ENCODE results near the gene PRSS56. TPM values are rescaled to one million over a fixed set of nuclear protein-coding genes. Genes with fewer than 3 reads are reported as not detected.

Gene PRSS56
- total and polyA plus RNA-seq, 2 of the 8 experiments (the other 6 are each of a cell fraction or from before 2014, with no cell fraction given): 0.03 TPM; not detected in 1

GRCh38 chr2:232482301-232483238, 37.6 kb upstream of the PRSS56 start:
- DNase-seq (ENCODE audit: low read depth in 1 of 2, low spot score in 2 of 2): no peak
- Histone ChIP-seq H2AK5ac (ENCODE audit: low read depth, low read length) (no peak overlapping the region), H4K91ac (replicated peaks; ENCODE audit: insufficient read length, low read length) (no peak overlapping the region), H3K23me2 (ENCODE audit: low read depth, low read length) (peaks cover 8% of the 10 kb centered on the region; the same call in 1 of the 2 replicates), H3K56ac (replicated peaks; ENCODE audit: insufficient read length, low read depth, low read length) (no peak overlapping the region), H3K36me3 (ENCODE audit: control insufficient read depth in 2 of 4, insufficient read depth in 4 of 4, low read length in 3 of 4) (peaks cover 0 to 11% (median 0%) of the 10 kb centered on the region in 4 experiments; a peak in 1 of 8 replicates), H3K27ac (ENCODE audit: low read depth, low read length) (no peak overlapping the region), H2BK12ac (ENCODE audit: low read depth, low read length) (no peak overlapping the region), H3K79me2 (ENCODE audit: control insufficient read depth in 1 of 2, insufficient read depth in 2 of 2, low read length in 2 of 2) (no peaks in the 10 kb centered on the region), H2BK15ac (ENCODE audit: low read length) (no peak overlapping the region), H4K8ac (ENCODE audit: extremely low read depth, insufficient read depth, low read length) (peak overlapping the region; percentile 79; the same call in 1 of the 2 replicates), H3K4me1 (replicated peaks in 1 of 4; ENCODE audit: control insufficient read depth in 3 of 4, insufficient read depth in 4 of 4, low read length in 3 of 4) (peaks cover 0 to 17% (median 7%) of the 10 kb centered on the region in 4 experiments; a peak in 5 of 7 replicates), H3K18ac (ENCODE audit: extremely low read depth, low read length) (no peak overlapping the region), H2AFZ (ENCODE audit: low read length) (no peak overlapping the region), H3K14ac (ENCODE audit: insufficient read length) (no peak overlapping the region), H2BK20ac (ENCODE audit: low read length) (no peak overlapping the region), H3K9ac (replicated peaks in 1 of 4; ENCODE audit: extremely low read depth in 1 of 4, low read depth in 3 of 4, low read length in 3 of 4) (no peak overlapping the region), H2BK5ac (ENCODE audit: low read depth, low read length) (no peak overlapping the region), H2BK120ac (replicated peaks; ENCODE audit: low read depth, low read length) (no peak overlapping the region), H3K23ac (ENCODE audit: insufficient read length) (no peak overlapping the region), H3K4me3 (ENCODE audit: extremely low read depth in 1 of 4, insufficient read depth in 2 of 4, low read depth in 3 of 4, low read length in 4 of 4) (no peak overlapping the region), H3K79me1 (ENCODE audit: low read depth, low read length) (no peaks in the 10 kb centered on the region), H3K9me3 (ENCODE audit: insufficient read depth in 2 of 2, low read depth in 1 of 2, low read length in 1 of 2) (no peaks in the 10 kb centered on the region; a peak in 1 of 4 replicates), H4K5ac (ENCODE audit: insufficient read length, low read depth, low read length) (no peak overlapping the region), H3K4ac (replicated peaks; ENCODE audit: insufficient read length, low read depth, low read length) (no peak overlapping the region), H3K4me2 (ENCODE audit: insufficient read depth in 1 of 2, low read depth in 2 of 2, low read length in 2 of 2) (no peak overlapping the region), H4K20me1 (replicated peaks in 1 of 2; ENCODE audit: control insufficient read depth in 1 of 2, insufficient read depth in 2 of 2, low read length in 2 of 2) (peaks cover 4 to 13% of the 10 kb centered on the region in 2 experiments), H3K27me3 (replicated peaks in 1 of 4; ENCODE audit: control insufficient read depth in 3 of 4, extremely low read depth in 1 of 4, insufficient read depth in 3 of 4, low read length in 3 of 4) (peaks cover 35 to 41% (median 36%) of the 10 kb centered on the region in 4 experiments)
- WGBS, 2 experiments (ENCODE audit: extremely low coverage in 1 of 2, insufficient coverage in 1 of 2, insufficient read length in 1 of 2, insufficient replicate concordance in 2 of 2, low coverage in 1 of 2, low lambda C conversion rate in 2 of 2, missing lambda C conversion rate in 1 of 2): 92% methylated on average over 29 of the region's 31 CpGs; no CpG with 5 or more reads in 1 of the 2 experiments
- ChIA-PET CTCF (ENCODE audit: partially characterized antibody) (interaction anchor here (0.5 to 4.5 kb wide), 14 partner anchors 7 to 185 kb away, joined by 3 to 17 read pairs (median 4); no protein-coding TSS in a partner anchor), POLR2A (ENCODE audit: partially characterized antibody) (no interaction called here)
- no peak for FAIRE-seq
- TF ChIP-seq BCL11A (IDR thresholded peaks at IDR 0.05; ENCODE audit: low read depth in 2 of 2, low read length in 2 of 2) (no peak), EGR1 (IDR thresholded peaks at IDR 0.05; ENCODE audit: borderline replicate concordance, low read depth, low read length) (no peak), SP1 (IDR thresholded peaks at IDR 0.05; ENCODE audit: low read depth, low read length) (no peak), NRF1 (IDR thresholded peaks at IDR 0.05; ENCODE audit: low read depth, low read length) (no peak), SRF (IDR thresholded peaks at IDR 0.05; ENCODE audit: low read depth, low read length) (no peak), SIN3A (conservative IDR thresholded peaks at IDR 0.05 in 1 of 2, IDR thresholded peaks at IDR 0.05 in 1 of 2; ENCODE audit: low read depth in 1 of 2, low read length in 2 of 2) (no peak), ATF3 (IDR thresholded peaks at IDR 0.05; ENCODE audit: insufficient read depth, low read depth, low read length) (no peak), TBP (IDR thresholded peaks at IDR 0.05; ENCODE audit: low read depth, low read length) (no peak), CHD2 (IDR thresholded peaks at IDR 0.05; ENCODE audit: low read length) (no peak), EP300 (IDR thresholded peaks at IDR 0.05; ENCODE audit: borderline replicate concordance in 1 of 2, low read depth in 2 of 2, low read length in 2 of 2) (no peak), CBX5 (IDR thresholded peaks at IDR 0.05; ENCODE audit: low read depth, low read length) (no peak)

Data from H1 (cell line).